LNCaP clone FGC (cell line): ENCODE results near the gene IZUMO4.

Source experiments
- DNase-seq: peaks from one replicate; pipeline ENCODE4 v3.0.0-alpha.2; 2011; ENCODE audit warnings: low read depth
- H3K4me3 ChIP-seq: 2 replicates; pipeline ENCODE4 v1.5.1; 2011; ENCODE audit warnings: mild to moderate bottlenecking, low read depth, low read length, control low read depth
- CTCF ChIP-seq: IDR thresholded peaks from 2 replicates; pipeline ENCODE4 v1.5.1; 2012; ENCODE audit warnings: mild to moderate bottlenecking; ENCODE audit not compliant: control insufficient read depth, insufficient read depth; ENCODE audit errors: extremely low read depth

IZUMO4 gene

GRCh38 chr19:2096480-2097202, at the start of gene IZUMO4:
Gene IZUMO4, plus strand, starts transcription at chr19:2096915. Its CDS starts 31 bp downstream, at chr19:2096946.
- H3K4me3 ChIP-seq, result peak within 1 kb of the TSS; percentile 69
- DNase-seq, result peak; percentile 77
- TF ChIP-seq CTCF, result peak; percentile 63

GRCh38 chr19:2047076-2047448, 49.7 kb upstream of the IZUMO4 start:
- no peak overlapping the region for H3K4me3 ChIP-seq
- TF ChIP-seq CTCF, result no peak
- DNase-seq, result no peak

GRCh38 chr19:2047449-2048103, 49.1 kb upstream of the IZUMO4 start:
- TF ChIP-seq CTCF, result no peak
- no peak for DNase-seq
- H3K4me3 ChIP-seq, result peak overlapping the region; percentile 85; the same call in 1 of the 2 replicates

GRCh38 chr19:2048104-2048958, 48.4 kb upstream of the IZUMO4 start:
- peak overlapping the region; percentile 85 for H3K4me3 ChIP-seq
- DNase-seq, result no peak
- TF ChIP-seq CTCF, result no peak

- H3K4me3 ChIP-seq, result peak overlapping the region; percentile 85
- DNase-seq, result no peak
- TF ChIP-seq CTCF, result no peak
These were observed 47.6 kb upstream of the IZUMO4 start for GRCh38 chr19:2048959-2049740.

GRCh38 chr19:2049741-2050348, 46.9 kb upstream of the IZUMO4 start:
- H3K4me3 ChIP-seq, result peak overlapping the region; percentile 85
- no peak for TF ChIP-seq CTCF
- DNase-seq, result peak; percentile 86
